GM12801 (cell line): ENCODE results near the gene VAC14.

ENCODE experiments used
- TF ChIP-seq, protein P1 (sequence below): IDR thresholded peaks from one replicate; pipeline ENCODE4 v1.5.1; 2011; ENCODE audit warnings: control low read depth; ENCODE audit not compliant: insufficient read length; ENCODE audit errors: extremely low read depth

Gene VAC14

DNA sequence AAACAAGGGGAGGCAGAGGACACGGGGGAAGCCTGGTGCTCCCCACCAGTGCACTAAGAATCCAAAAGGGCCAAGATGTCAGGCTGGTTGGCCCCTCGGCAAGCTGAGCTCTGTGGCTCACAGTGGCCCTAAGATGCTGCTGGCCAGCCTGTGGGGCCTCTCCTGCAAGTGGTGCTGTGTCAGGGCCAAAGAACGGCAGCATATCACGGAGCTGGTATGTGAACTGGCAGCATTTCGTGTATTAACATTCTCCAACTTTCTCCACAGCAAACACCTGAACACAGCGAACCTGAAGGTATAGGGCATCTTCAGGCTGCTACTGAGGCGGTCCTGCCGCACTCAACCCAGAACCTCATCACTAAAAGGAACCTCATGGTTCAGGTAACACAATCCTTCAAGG lies 34.8 kb downstream of the VAC14 start:
- TF ChIP-seq, protein P1, sequence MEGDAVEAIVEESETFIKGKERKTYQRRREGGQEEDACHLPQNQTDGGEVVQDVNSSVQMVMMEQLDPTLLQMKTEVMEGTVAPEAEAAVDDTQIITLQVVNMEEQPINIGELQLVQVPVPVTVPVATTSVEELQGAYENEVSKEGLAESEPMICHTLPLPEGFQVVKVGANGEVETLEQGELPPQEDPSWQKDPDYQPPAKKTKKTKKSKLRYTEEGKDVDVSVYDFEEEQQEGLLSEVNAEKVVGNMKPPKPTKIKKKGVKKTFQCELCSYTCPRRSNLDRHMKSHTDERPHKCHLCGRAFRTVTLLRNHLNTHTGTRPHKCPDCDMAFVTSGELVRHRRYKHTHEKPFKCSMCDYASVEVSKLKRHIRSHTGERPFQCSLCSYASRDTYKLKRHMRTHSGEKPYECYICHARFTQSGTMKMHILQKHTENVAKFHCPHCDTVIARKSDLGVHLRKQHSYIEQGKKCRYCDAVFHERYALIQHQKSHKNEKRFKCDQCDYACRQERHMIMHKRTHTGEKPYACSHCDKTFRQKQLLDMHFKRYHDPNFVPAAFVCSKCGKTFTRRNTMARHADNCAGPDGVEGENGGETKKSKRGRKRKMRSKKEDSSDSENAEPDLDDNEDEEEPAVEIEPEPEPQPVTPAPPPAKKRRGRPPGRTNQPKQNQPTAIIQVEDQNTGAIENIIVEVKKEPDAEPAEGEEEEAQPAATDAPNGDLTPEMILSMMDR = no peak

DNA sequence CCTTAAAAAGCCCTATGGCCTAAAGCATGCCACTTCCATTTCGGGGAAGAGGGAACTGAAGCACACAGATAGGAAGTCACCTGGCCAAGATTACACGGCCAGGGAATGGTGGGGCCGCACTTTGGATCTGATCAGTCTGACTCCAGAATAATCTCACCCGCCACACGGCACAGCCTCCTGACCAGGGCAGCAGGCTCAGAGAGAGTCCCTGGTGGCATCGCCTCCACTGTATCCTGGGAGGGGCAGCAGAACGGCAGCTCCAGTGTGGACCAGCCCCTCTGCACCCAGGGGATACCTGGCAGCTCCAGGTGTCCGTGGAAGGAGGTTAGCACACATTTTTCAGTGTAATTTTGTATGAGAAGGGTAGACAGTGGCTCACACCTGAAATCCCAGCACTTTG lies 35.5 kb downstream of the VAC14 start:
- TF ChIP-seq, protein P1 = no peak

DNA sequence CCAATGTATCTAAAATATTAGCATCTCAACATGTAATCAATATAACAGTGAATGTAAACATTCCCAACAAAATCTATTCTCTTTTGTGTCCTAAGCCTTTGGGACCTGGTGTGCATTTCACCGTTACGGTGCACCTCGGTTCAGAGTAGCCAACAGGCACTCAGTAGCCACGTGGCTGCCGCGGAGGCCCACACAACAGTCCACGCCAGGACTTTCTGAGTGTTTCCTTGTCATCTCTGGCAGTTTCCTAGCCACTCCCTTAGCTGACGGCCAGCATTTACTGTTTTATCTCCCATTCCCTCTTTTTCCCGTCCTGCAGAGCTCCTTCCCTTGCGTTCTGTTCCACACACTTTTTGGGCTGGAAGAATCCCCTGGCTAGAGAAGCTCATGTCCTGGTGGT lies 36.3 kb downstream of the VAC14 start:
- TF ChIP-seq, protein P1 = no peak

DNA sequence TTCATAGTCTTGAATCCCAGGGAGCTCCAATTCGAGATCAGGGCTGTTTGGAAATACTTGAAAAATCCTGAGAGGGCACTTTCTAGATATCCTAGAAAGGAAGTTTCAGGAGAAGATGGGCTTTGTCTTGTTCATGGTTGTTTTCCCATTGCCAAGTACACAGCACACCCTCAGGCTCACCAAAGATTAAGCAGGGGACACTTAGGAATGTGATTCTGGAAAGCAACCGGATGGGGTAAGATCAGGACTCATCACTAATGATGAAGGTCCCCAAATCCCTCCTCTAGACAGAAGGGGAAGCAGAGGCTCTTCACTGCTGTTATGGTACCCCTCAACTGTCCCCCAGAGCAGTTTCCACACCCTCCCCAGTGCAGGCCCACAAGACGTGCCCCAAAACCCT lies 40.7 kb downstream of the VAC14 start:
- TF ChIP-seq, protein P1 = no peak

DNA sequence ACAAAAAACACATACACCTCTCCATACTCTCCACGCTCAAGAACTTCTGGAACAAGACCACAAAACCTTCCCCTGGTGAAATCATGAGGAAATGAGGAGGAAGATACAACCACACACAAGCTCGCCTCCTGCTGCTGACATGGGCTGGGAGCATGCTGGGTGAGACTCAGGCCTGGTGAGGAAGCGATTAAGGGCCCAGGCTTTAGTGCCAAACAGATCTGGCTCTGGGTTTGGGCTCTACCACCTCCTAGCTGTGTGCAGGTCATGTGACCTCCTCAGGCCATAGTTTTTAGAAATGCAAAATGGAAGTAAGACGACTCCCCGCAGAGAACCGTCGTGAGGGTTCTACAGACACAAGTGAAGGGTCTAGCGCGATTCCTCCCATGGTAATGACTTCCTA lies 41.3 kb downstream of the VAC14 start:
- TF ChIP-seq, protein P1 = no peak

DNA sequence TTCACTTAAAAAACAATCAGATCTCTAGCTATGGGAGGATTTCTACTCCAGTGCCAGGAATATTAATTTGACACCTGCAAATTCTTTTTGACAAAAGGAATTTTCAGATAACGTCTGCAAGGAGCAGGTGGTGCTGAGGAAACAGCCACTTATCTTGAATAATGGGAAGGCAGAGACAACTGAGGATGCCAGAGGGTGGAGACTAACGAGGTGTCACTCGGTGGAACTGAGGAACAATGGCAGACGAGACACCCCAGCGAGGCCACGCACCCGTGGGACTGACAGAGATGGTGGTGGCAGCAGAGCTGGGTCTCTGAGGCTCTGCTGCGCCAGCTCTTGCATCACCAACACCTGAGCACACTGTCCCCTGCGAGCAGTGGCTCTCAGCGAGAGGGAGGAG lies 42.2 kb downstream of the VAC14 start:
- TF ChIP-seq, protein P1 = no peak

DNA sequence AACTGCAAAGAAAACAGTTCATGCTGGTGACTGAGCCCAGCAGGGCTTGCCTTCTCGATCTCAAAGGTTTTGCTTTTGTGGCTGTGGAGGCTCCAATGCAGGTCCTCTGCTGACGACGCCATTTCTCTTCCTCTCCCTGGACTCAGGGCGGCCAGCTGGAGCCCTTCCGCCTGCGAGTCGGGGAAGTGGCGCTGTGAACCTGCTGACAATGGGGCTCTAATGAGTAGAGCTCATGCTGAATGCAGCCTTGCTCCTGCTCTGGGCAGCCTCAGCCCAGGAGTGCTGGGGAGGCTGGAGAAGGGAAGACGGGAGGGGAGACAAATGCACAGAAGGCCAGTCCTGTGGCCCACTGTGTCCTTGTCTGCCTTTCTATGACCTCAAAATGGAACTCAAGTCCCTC lies 43.8 kb downstream of the VAC14 start:
- TF ChIP-seq, protein P1 = no peak

DNA sequence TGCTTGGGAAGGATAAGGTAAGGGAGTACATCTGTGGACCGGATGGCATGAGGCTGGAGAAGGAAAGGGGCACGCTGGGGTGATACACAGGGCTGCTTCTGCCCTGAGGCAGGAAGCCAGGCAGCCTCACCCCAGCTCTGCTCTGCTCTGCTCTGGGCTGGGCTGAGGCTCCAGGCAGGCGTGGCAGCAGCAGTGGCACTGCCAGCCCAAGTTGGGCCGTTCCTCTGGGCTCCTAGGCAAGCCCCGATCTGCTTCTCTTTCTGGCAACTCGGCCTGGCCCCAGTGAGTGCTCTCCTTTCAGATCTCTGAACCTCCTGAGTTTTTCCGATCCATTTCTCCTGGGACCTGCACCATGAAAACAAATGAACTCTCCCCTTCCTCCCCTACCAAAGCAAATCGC lies 44.9 kb downstream of the VAC14 start:
- TF ChIP-seq, protein P1 = no peak
